GM18519 (cell line): Measurements from ENCODE around the gene N4BP2.

Experiments
- ATAC-seq: cut with Tn5 transposase; IDR thresholded peaks from one replicate; pipeline ENCODE4 v1.9.1; 2021; ENCODE audit warnings: mild to moderate bottlenecking, moderate library complexity; ENCODE audit not compliant: unreplicated experiment, low FRiP score

N4BP2 gene

DNA sequence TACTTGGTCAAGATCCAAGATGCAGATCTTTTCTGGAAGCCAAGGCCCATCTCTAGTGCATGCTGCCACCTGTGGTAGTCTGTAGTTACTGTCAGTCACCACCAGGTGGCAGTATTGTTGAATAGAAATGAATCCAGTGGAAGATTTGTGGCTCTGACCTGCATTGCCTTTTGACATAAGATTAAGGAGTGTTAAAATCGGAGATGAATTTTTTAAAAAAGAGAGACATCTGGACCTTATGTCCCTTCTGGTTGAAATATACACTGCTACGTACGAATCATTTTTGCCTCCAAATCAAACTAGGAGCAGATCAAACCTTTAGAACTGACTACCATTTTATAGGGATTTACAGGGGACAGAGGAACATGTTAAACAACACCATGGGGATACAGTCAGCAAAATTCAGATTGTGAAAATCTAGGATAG lies 93.3 kb downstream of the N4BP2 start:
- no peak for ATAC-seq

DNA sequence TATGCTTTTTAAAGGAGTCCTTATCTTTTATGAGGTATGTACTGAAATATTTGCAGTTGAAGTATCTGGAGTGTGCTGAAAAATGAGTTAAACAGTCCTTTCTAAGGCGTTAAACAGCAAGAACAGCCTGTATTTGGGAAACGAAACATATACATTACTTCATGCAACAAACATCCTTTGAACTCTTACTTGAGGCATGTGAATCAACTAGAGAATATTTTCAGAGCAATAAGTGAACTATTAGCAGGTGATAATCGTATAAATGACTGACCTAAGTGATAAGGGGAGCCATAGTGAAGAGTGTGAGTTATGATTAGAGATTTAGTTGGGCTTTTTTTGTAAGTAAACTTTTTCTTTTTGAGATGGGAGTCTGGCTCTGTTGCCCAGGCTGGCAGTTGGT lies 94.3 kb downstream of the N4BP2 start:
- no peak for ATAC-seq

DNA sequence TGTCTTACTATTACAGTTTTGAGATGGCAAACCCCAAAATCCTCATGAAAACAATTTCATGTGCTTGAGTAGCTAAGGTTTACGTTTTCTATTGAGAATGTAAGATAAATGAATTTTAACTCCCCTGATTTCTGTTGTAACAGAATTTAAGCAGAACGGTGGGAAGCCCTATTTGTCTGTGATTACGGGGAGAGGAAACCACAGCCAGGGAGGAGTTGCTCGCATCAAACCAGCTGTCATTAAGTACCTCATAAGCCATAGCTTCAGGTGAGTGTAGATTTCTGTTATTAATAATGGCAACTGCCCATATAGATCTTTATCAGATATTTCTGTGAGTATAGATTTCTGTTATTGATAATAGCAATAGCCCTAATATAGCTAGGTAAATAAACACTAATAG lies 96.0 kb downstream of the N4BP2 start:
- no peak for ATAC-seq

DNA sequence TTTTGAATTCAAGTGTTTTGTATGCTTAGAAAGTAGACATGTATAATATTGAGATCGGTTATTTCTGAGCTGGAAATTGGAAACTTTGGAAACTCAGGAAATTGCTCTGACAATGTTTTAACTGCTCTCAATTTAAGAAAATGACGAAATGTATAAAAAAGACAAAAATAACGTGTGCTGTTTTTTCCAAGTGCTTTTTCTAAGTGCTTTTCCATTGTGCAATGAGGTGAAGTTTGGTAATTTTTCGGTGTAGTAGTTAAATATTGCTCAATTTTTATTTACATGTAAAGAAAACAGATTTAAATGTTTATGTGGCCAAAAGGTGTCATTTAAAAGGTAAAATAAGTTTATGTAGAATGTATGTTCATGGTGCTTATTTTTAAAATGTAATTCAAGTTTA lies 100.8 kb downstream of the N4BP2 start:
- ATAC-seq: no peak

DNA sequence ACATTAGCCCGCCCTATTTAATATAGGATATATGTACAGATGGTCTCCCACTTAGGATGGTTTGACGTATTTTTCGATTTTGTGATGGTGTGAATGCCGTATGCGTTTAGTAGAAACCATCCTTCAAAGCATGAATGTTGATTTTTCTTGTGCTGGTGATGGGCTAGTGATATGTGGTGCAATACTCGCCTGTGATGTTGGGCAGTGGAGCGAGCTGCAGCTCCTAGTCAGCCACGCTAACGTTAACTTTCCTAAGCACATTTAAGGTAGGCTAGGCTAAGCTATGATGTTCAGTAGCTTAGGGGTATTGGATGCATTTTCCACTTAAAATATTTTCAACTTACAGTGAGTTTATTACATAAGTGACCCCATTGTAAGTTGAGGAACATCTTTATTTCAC lies 103.6 kb downstream of the N4BP2 start:
- no peak for ATAC-seq

DNA sequence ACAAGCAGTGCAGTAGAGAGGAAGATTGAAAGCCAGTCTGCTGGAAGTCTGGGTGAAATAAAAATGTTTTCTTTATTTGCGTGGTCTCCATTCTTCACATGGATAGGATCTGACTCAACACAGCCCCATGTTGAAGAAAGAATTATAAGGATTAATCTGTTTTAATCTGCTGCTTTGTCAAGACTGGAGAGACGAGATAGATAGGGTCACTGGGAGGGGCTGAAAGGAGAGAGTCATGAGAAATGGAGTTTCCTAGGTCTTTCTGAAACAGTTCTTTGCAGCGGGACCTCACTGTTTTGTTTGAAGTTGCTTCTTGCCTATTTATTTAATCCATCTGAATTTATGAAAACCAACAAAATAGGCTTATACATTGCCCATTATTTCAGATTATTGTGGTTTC lies 107.8 kb downstream of the N4BP2 start:
- no peak for ATAC-seq

DNA sequence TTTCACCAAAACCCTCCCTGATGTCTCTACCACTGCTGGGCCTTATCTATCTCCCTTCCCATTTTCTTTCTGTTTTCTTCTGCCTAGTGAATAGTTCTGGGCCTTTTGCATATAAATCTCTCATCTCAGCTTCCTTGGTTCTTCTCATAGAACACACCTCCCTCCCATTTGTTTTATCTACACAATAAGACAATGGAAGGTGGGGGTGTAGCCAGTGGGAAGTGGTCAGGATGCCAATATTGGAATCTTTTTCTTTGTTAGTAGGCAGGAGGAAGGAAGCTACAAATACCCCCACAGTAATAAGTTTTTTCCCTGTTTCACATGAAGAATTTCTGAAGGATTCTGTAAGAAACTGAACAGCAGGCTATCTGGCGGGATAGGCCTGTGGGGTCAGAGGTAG lies 109.3 kb downstream of the N4BP2 start:
- no peak for ATAC-seq

DNA sequence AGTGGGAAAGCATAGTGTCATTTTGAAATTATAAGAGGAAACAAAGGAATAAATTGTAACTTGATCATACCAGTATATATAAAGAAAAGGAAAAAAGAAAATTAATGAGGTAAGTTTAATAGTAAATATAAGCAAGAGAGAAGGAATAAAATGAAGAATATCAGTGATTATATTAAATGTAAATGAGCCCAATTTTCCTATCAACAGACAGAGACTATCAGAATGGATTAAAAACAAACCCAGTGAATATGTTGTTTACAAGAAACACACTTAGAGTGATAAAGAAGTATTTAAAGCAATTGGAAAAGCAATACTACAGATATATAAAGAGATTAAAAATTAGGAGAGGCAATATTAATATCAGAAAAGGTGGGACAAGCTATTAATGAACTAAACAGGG lies 111.4 kb downstream of the N4BP2 start:
- no peak for ATAC-seq

DNA sequence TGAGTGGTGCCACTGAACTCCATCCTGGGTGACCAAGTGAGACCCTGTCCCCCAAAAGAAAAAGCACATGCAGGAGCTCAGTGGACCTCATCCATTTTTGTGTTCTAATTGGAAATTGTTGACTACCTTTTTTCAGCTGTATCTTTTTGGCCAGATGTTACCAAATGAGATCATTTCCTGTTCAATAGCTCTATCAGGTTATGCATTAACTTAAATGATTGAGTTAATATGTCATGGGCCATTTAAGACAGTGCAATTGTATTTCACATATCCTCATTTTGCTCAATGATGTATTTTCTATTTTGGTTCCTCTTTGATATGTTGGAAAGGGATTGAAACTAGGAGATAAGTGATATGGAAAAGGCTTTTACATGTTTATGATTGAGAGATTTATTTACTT lies 113.9 kb downstream of the N4BP2 start:
- no peak for ATAC-seq

DNA sequence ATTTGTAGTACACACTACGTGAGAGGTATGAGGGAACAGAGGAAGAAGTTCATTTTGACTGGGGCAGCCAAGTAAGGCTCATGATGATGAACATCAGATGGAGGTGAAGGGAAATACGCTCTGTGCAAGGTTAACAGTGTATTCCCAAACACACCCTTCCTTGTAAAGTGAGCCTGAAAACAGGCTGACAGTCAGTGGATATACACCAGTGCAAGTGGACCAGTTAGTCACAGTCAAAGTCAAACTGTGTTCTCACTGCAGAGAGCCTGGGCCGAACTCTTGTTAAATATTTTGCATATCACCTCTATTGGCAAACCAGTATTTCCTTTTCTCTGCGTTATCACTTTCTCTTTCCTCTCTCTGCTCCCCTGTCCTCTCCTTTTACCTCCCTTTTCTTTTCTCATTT lies 116.8 kb downstream of the N4BP2 start:
- ATAC-seq: no peak

DNA sequence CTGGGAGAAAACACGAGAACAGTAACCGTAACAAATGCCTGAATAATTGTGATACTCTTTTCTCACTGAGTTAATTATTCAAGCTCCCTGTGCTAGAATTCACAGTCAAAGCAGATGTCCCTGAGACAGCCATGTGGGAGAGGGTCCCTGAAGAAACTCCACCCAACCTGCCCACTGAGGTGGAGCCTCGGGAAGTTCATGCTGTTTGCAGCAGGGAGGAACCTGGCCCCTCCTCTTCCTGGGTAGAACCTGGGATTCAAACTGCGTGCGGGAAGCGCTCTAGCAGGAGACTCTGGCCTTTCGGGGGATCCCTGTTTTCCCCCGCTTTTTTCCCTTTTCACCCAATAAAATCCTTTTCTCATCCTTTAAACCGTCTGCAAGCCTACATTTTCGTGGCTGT lies 120.0 kb downstream of the N4BP2 start:
- ATAC-seq: no peak

DNA sequence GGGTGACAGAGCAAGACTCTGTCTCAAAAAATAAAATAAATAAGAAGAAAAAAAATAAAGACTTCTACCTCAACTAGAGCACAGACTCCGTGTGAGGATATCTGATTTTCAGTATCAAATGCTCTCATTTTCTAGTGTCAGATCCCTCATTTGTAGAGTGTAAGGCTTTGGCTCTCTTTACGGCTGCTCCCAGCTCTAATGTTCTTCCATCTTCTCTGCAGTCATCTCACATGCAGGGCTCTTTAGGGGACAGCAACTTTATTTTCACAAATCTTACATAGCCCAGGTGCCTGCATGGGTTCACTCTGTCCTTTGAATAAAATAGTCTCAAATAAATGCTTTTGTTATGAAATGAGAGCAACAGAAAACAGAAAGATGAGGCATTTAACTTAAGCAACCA lies 120.9 kb downstream of the N4BP2 start:
- ATAC-seq: no peak

DNA sequence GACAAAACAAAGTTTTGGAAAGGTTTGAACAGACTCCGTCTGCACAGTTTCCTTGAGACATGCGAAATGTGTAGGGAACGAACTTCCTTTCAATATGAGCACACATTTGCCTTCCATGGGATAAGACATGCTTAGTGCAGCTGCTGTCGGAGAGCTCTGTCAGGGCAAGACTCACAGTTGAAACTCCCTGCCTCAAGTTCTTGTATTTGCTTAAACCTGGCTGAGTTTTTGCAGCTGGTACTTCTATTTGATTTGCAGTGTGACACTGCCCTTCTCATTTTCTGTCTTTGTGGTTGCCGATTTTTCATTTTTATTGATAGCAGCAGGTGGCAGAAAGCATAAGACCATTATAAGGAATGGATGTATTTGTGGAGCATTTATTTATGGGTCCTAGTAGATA lies 122.0 kb downstream of the N4BP2 start:
- ATAC-seq: no peak

DNA sequence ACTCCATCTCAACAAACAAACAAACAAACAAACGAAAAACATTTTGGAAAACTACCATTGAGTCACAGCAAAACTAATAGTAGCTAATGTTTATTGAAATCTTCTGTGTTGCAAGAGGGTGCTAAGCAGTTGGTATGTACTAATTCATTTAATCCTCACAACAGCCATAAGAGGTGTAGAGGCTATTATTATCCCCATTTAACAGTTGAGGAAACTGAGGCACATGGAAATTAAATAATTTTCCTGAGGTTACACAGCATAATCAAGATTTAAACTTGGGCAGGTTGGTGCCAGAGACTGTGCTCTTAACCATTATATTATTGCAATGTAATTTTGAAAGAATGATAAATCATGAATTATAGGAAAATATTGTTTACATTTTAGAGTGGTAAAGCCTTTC lies 122.7 kb downstream of the N4BP2 start:
- ATAC-seq: no peak

DNA sequence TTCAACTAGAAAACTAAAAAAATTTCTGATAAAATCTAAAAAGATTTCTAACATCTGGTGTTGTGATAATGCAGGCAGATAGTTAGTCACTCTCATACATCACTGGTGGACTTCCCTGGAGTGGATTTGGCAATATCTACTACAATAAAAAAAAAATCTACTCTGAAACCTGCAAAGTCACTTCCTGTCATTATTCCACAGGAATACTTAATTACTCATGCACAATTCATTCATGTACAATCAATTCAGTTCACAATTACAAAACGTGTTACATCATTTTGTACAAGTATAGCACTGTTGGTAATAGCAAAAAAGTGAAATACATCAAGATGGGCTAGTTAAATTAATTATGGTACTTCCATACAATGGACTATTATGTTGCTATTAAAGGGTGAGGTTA lies 123.7 kb downstream of the N4BP2 start:
- ATAC-seq: no peak

DNA sequence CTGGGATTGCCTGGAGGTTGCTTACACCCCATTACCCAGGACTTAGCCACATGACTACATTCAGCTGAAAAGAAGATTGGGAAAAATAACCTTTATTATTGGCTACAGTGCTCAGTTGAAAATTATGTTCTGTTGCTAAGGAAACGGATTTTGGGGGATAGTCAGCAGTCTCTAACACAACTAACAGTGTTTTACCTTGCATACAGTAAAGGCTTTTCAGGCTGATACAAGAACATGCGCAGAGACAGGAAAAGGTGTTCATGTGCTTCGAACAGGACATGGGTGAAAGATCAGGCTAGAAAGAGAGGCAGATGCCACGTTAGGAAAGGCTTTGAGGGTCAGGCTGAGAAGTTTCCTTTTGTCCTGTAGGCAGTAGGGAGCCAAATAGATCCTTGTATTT lies 125.4 kb downstream of the N4BP2 start:
- ATAC-seq: no peak

DNA sequence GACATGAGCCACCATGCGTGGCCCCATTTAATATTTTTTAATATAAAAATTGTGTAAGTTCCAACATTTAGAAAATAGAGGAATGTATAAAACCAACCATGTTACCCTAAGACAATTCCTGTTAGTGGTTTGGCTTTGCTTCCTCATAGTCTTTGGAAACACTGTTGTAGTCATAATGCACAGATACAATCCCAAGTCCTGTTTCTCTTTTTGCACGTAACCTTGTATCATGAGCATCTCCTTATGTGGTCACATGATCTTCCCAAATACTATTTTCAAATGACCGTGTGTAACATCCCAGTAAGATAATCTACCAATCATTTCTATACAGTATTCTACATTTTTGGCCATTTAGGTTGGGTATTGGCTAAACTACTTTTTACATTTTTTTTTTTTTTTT lies 126.3 kb downstream of the N4BP2 start:
- no peak for ATAC-seq

DNA sequence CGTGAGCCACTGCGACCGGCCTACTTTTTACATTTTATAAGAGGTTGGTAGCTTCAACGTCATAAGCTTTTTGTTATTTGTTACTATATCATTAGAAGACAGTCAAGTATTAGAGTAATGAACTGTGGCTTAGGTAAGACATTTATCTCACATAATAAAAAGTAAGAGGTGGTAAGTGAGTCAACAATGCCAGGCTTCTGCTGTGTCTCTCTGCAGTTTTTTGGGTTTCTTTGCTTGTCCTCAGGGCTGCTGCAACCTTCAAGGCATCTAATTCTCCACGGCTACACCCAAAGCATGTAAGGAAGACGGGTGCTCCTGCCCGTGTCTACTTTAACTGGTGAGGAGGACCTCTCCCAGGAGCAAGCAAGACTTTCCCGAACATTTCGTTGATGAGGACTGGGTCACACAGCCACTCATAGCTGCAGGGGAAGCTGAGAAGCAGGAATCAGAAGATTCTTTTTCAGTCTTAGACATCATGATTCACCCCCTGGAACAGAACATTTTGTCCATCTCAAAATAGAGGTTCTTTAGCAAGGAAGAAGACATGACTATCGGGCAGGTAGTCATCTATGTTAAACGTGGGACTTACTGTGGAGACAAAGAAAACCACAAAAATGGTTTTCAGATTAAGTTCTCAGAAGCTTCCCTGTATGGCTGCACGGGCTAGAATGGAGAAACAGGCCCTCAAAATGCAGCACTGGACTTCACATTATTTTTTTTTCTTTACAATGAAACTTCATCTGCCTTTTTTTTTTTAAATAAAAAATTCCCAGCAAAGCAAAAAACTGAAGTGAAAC lies 127.2 kb downstream of the N4BP2 start:
- peak; percentile 48 for ATAC-seq

DNA sequence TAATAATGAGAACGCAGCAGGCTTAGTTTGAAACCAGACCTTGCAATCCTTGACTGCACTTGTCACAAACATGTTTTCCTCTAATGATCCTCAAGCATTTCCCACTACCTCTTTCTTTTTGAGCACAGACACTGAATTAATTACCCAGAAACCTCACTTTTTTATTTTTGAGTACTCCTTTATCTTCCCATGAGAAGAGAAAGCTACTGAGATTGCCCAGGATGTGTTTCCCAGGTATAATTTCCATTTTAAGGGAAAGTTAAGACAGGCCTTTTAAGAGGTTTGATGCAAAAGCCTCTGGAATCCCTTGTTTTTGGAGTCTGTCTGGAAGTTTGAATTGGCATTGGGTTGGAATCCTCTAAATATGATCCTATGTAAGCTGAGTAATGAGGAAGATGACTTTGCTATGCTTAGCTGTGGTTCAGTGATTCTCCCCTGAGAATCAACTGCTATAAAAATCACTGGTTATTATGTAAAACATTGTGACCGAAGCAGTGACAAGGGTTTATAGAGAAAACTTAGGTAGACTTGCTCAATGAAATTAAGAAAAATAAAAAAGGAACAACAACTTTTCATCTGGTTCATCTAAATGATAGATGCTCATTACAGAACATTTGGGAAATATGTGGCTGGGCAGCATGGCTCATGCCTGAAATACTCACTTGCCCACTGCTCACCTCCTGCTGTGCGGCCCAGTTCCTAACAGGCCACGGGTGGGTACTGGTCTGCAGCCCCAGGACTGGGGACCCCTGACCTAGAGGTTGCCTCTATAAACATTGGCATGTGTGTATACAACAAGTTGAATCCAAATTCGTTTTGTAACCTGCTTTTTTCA lies 129.4 kb downstream of the N4BP2 start:
- ATAC-seq: no peak

DNA sequence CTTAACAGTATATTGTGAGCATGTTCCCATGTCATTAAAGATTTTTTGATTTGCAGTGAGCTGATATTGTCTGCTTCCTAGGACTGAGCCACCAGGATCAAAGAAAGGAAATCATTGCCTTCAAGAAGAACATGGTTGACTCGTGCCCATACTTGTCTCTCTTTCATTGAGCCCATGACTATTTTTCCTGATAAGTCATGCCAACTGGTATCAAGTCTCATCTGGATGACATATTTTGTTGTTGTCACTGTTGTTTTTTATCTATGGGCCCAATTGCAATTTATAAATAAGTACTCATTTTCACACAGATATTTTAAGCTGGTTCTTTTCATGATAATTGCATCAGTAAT lies 130.0 kb downstream of the N4BP2 start:
- ATAC-seq: no peak

DNA sequence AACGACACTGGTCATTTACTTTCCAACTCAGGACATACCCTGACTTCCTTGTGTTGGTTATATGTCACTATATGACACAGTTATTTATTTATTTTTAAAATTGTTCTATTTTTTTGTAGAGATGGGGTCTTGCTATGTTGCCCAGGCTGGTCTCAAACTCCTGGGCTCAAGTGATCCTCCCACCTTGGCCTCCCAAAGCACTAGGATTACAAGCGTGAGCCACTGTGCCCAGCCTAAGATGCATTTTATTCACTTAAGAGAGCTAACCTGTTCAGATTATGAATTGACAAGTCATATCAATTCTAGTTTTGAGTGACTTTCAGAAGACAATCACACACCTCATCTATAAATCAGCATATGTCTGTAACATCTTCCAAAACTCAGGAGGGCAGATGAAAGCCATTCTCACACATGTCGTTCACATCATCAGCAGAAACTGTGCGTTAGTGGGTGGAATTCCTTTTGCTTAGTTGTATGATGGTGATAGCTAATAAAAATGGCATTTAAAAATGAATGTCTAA lies 130.8 kb downstream of the N4BP2 start:
- ATAC-seq: no peak

DNA sequence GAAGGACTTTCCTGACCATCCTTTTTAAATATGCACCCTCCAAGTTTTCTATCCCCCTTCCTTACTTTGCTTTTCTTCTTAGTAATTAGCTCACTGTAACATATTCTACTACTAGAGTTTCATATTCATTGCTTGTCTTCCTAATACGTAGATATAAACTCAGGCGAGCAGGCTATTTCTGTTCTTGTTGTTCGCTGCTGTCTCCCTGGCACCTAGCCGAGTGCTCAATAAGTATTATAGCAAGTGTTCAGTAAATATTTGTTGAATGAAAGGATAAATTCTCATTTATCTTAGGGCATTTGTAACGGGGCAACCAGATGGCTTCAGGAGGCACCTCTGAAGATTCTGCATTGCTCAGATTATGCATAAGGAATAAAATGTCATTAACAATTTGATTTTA lies 133.4 kb downstream of the N4BP2 start:
- ATAC-seq: no peak
